Measurements from ENCODE around the gene GLIPR1L2.

Gene GLIPR1L2

DNA sequence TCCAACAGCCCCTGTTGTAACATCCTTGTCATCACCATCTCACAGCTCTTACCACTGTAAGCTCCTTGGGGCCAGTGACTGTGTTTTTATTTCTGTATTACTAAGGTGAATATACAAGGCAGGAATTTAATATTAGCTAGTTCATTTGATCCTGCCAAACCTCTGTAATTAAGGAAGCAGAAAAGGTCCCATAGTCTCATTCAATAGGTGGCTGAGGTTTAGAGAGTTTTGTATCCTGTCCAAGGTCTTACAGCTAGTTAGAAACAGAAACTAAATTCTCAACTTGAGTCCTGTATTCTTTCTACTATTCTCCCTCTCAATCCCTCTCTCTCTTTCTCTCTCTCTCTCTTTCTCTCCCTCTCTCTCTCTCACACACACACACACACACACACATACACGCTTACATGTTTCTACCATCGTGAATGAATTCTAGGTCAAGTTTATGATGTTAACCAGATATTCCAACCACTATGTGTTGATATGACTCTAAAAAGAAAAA is 89.1 kb downstream of the GLIPR1L2 start:
- no peak for DNase-seq

DNA sequence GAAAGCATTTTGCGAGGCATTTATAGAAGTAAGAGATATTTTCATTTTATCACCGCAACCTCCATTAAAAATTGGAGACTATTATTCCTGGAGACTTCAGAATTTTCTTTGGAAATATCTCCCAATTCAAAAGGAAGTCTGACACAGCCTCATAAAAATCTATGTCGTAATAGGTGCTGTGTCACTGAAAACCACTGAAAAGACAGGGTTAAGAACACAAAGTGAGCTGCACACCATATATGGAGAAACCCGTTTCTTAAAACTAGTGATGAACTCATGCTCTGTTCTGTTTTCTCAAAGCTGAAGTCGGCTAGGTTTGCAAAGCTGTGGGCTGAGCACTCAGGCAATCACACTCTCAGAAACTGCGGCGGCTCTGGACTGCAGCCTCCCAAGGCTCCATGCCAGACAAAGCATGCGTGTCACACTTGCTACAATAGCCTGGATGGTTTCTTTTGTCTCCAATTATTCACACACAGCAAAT is 89.6 kb downstream of the GLIPR1L2 start, which contains the start of gene GLIPR1:
Gene GLIPR1, plus strand, starts transcription at position 287 of the 481 bp plus-strand sequence. Its CDS starts 126 bp downstream, at position 413.
- DNase-seq, result peak; percentile 51

DNA sequence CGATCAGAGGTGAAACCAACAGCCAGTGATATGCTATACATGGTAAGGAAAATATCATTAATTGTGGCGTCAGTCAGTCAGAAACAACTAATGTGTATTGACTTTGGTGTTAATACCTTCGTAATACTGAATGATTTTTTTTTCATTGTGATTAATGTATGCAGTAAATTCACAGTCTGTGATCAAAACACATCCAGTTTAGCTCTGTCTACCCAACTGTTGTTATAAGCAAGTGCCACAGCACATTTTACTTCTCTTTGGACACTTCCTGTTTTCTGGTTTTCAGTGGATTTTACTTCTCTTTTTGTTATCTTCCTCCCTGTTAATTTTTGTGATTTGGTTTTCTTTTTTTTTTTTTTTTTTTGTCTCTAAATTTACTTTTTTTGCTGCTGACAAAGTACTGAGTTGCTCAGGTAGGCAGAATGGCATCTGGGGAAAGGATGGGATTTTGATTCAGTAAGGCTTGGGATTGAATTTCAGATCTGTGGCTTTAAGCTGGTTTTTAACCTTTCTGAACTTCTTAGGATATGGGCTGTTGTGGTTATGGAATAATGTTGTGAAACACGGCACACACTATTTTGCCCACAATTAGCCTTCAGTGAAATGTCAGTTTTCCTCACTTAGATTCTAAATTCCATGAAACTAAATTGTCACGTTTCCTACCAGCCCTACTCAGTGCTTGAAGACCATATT is 90.3 kb downstream of the GLIPR1L2 start:
- no peak for DNase-seq

DNA sequence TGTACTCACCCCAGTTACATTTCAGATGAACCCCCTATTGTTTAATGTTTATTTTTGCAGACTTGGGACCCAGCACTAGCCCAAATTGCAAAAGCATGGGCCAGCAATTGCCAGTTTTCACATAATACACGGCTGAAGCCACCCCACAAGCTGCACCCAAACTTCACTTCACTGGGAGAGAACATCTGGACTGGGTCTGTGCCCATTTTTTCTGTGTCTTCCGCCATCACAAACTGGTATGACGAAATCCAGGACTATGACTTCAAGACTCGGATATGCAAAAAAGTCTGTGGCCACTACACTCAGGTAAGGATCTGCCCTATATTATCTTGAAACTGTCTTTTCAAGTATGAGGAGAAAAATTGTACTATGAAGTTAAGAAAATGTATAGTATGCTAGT is 90.9 kb downstream of the GLIPR1L2 start:
- no peak for DNase-seq

Measured in activated T-cell treated with anti-CD3 and anti-CD28 coated beads for 4 hours (primary cell).